Measurements from ENCODE around the gene LRP1B. TPM values are rescaled to one million over a fixed set of nuclear protein-coding genes. Genes with fewer than 3 reads are reported as not detected.

Gene LRP1B
- total and polyA plus RNA-seq, 4 donors = 0.01 to 0.84 (median 0.17) TPM

- TF ChIP-seq ZBTB33 (IDR thresholded peaks at IDR 0.05) = no peak
- TF ChIP-seq NR2F2 (IDR thresholded peaks at IDR 0.05) = no peak
- TF ChIP-seq SP1 (IDR thresholded peaks at IDR 0.05) = no peak
- TF ChIP-seq ATF3 (IDR thresholded peaks at IDR 0.05) = no peak
- no peak for TF ChIP-seq TAF1 (conservative IDR thresholded peaks at IDR 0.05)
- no peak for TF ChIP-seq FOXA1 (IDR thresholded peaks at IDR 0.05)
- no peak for TF ChIP-seq HNF4G (IDR thresholded peaks at IDR 0.05)
- TF ChIP-seq EGR1 (IDR thresholded peaks at IDR 0.05; ENCODE audit: low read depth in 2 of 2) = no peak
Measured at GRCh38 chr2:141506135-141506534, 624.7 kb downstream of the LRP1B start (continued).

GRCh38 chr2:141501752-141502151, 629.1 kb downstream of the LRP1B start:
- Histone ChIP-seq H3K36me3 (ENCODE audit: control insufficient read depth in 4 of 4, insufficient read depth in 3 of 4, low read depth in 1 of 4, low read length in 3 of 4) (no peaks in the 10 kb centered on the region), H3K4me3 (ENCODE audit: low read depth in 1 of 3, low read length in 3 of 3) (no peak overlapping the region), H3K4me1 (ENCODE audit: control insufficient read depth in 4 of 4, insufficient read depth in 4 of 4, low read length in 3 of 4) (no peaks in the 10 kb centered on the region), H3K9me3 (ENCODE audit: control insufficient read depth in 4 of 4, low read length in 3 of 4) (no peaks in the 10 kb centered on the region), H3K27ac (ENCODE audit: low read depth in 1 of 2, low read length in 2 of 2) (no peak overlapping the region), H3K27me3 (ENCODE audit: control insufficient read depth in 4 of 4, insufficient read depth in 4 of 4, low read length in 3 of 4) (no peaks in the 10 kb centered on the region), H3K9ac (ENCODE audit: low read depth in 1 of 2, low read length in 2 of 2) (no peak overlapping the region)
- TF ChIP-seq NR2F2 (IDR thresholded peaks at IDR 0.05) = no peak
- TF ChIP-seq REST (IDR thresholded peaks at IDR 0.05) = no peak
- TF ChIP-seq TAF1 (conservative IDR thresholded peaks at IDR 0.05) = no peak
- TF ChIP-seq FOXA2 (IDR thresholded peaks at IDR 0.05) = no peak
- 86% methylated on average over 1 of the region's 1 CpG for WGBS
- DNase-seq (ENCODE audit: low spot score) = no peak

- Histone ChIP-seq H3K4me1 (ENCODE audit: control insufficient read depth in 4 of 4, insufficient read depth in 4 of 4, low read length in 3 of 4) (no peaks in the 10 kb centered on the region), H3K9ac (ENCODE audit: low read depth in 1 of 2, low read length in 2 of 2) (no peak overlapping the region), H3K27ac (ENCODE audit: low read depth in 1 of 2, low read length in 2 of 2) (no peak overlapping the region), H3K4me3 (ENCODE audit: low read depth in 1 of 3, low read length in 3 of 3) (no peak overlapping the region), H3K9me3 (ENCODE audit: control insufficient read depth in 4 of 4, low read length in 3 of 4) (no peaks in the 10 kb centered on the region), H3K36me3 (ENCODE audit: control insufficient read depth in 4 of 4, insufficient read depth in 3 of 4, low read depth in 1 of 4, low read length in 3 of 4) (no peaks in the 10 kb centered on the region), H3K27me3 (ENCODE audit: control insufficient read depth in 4 of 4, insufficient read depth in 4 of 4, low read length in 3 of 4) (no peaks in the 10 kb centered on the region)
- DNase-seq (ENCODE audit: low spot score) = no peak
- WGBS = 79% methylated on average over 6 of the region's 6 CpGs
- TF ChIP-seq MAX (IDR thresholded peaks at IDR 0.05) (no peak), REST (IDR thresholded peaks at IDR 0.05) (no peak), JUND (IDR thresholded peaks at IDR 0.05) (no peak), FOXA1 (IDR thresholded peaks at IDR 0.05) (no peak), RXRA (IDR thresholded peaks at IDR 0.05) (no peak), YY1 (IDR thresholded peaks at IDR 0.05) (no peak), TAF1 (conservative IDR thresholded peaks at IDR 0.05) (no peak), HNF4A (conservative IDR thresholded peaks at IDR 0.05) (no peak), NR2F2 (IDR thresholded peaks at IDR 0.05) (no peak), GABPA (IDR thresholded peaks at IDR 0.05 in 1 of 2, conservative IDR thresholded peaks at IDR 0.05 in 1 of 2) (no peak), SP1 (IDR thresholded peaks at IDR 0.05) (no peak), CTCF (IDR thresholded peaks at IDR 0.05; ENCODE audit: low read depth, low read length, missing input control) (no peak), ATF3 (IDR thresholded peaks at IDR 0.05) (no peak), RAD21 (IDR thresholded peaks at IDR 0.05) (no peak), EGR1 (IDR thresholded peaks at IDR 0.05; ENCODE audit: low read depth in 2 of 2) (no peak), HNF4G (IDR thresholded peaks at IDR 0.05) (no peak)
Measured at GRCh38 chr2:141499123-141499522, 631.7 kb downstream of the LRP1B start.
